Bone marrow (tissue), 2 donors: ENCODE measurements around the gene NOP10.
"Not testable (repeated sequence)": the region's sequence is repeated elsewhere in the genome, so short reads cannot be mapped to it uniquely, and the experiment has no call there.

Experiments used
- DNase-seq, 2 donors: peaks; one replicate each; lab custom pipeline; 2025; lab: John Stamatoyannopoulos, UW

The NOP10 gene

GRCh38 chr15:34358948-34359347 lies 16.0 kb upstream of the NOP10 start:
- no peak for DNase-seq

GRCh38 chr15:34358367-34358766 lies 15.4 kb upstream of the NOP10 start:
- DNase-seq = no peak

GRCh38 chr15:34357653-34358052 lies 14.7 kb upstream of the NOP10 start:
- DNase-seq = no peak

GRCh38 chr15:34355241-34355640 lies 12.3 kb upstream of the NOP10 start:
- no peak for DNase-seq

DNA sequence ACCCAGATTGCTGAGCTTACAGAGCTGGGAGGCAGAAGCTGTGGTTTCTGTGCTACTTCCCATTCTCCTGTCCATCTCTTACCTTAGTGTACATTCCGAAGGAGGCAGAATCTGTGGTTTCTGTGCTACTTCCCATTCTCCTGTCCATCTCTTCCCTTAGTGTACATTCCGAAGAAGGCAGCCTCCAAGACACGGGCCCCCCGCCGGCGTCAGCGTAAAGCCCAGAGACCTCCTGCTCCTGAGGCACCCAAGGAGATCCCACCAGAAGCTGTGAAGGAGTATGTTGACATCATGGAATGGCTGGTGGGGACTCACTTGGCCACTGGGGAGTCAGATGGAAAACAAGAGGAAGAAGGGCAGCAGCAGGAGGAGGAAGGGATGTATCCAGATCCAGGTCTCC lies 11.3 kb upstream of the NOP10 start:
- DNase-seq = no peak

DNA sequence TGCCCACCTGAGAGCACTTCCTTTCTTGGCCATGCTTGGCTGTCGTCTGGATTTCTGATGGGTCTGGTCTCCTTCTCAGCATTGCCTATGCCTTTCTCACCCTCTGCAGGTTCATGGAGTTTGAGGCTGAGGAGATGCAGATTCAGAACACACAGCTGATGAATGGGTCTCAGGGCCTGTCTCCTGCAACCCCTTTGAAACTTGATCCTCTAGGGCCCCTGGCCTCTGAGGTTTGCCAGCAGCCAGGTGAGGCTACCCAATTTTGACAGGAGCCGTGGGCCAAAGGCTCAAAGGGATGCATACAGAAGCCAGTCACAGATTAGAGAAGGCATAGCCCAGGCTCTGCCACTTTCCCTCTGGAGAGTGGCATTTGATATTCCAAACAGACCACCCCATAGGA lies 10.7 kb upstream of the NOP10 start:
- DNase-seq = no peak

- not testable (repeated sequence) for DNase-seq
Measured at GRCh38 chr15:34352996-34353395, 10.1 kb upstream of the NOP10 start.

GRCh38 chr15:34349769-34350168 lies 6.8 kb upstream of the NOP10 start:
- no peak for DNase-seq

- no peak for DNase-seq
Measured at GRCh38 chr15:34348735-34349300, 5.9 kb upstream of the NOP10 start.

- DNase-seq = no peak
Measured at GRCh38 chr15:34347951-34348638, 5.2 kb upstream of the NOP10 start.

- not testable (repeated sequence) for DNase-seq
Measured at GRCh38 chr15:34342213-34342736, 661 bp downstream of the NOP10 start.

DNA sequence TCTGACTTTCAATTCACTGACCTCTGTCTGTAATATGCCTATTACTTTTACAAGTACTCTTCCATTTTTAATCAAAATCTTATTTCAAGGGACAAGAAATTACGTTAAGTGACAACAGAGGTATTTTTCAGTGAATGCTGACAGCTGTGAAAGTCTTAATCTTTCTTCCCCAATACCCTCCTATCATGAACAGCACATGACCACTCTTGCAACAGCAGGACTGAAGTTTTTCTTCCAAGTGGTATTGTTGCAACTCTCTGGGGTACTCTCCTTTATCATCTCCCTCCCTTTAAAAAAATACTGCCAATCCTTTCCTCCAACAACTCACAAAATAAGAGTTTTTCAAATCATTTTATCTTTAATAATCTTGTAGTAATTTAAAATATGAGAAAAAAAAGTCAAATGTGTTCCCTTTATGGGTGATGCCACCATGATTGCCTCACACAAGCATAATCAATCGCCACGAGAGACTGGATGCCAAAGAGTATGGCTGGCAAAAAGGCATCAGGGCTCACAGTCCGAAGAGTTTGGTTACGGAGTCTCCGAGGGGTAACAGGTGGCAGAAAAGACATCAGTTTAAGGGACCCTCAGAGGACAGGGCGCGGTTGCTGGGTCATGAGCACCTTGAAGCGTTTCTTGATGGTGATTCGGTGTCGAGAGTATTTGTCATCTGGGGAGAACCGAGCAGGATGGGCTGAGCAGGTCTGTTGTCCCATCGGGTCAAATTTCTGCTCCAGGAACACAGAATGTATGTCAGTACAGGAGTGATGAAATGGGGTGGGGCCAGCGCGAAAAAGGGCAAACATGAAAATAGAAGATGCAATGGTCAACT lies 1.3 kb downstream of the NOP10 start:
- DNase-seq = no peak

DNA sequence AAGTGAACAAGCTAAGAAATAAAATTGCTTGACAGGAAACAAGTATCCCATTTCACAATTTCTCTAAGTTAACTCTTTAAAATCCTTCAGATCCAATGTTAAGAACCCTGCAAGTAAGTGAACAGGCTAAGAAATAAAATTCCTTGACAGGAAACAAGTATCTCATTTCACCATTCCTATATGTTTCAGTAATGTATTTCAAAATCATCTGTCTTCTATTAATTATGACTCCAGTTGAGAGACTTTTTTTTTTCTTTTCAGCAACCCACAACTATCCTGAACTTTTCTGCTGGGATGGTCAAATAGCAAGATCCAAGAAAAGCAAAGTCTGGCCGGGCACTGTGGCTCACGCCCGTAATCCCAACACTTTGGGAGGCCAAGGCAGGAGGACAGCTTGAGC lies 3.0 kb downstream of the NOP10 start:
- DNase-seq = no peak

- no peak for DNase-seq
Measured at GRCh38 chr15:34338347-34338746, 4.6 kb downstream of the NOP10 start.

GRCh38 chr15:34337557-34338306 lies 5.2 kb downstream of the NOP10 start, which contains the start of gene SLC12A6:
SLC12A6 (minus strand) TSS chr15:34337781; CDS start chr15:34336680, 1,101 bp downstream.
- peak; percentile 70 to 81 for DNase-seq

GRCh38 chr15:34336991-34337556 lies 5.9 kb downstream of the NOP10 start:
- DNase-seq = no peak

DNA sequence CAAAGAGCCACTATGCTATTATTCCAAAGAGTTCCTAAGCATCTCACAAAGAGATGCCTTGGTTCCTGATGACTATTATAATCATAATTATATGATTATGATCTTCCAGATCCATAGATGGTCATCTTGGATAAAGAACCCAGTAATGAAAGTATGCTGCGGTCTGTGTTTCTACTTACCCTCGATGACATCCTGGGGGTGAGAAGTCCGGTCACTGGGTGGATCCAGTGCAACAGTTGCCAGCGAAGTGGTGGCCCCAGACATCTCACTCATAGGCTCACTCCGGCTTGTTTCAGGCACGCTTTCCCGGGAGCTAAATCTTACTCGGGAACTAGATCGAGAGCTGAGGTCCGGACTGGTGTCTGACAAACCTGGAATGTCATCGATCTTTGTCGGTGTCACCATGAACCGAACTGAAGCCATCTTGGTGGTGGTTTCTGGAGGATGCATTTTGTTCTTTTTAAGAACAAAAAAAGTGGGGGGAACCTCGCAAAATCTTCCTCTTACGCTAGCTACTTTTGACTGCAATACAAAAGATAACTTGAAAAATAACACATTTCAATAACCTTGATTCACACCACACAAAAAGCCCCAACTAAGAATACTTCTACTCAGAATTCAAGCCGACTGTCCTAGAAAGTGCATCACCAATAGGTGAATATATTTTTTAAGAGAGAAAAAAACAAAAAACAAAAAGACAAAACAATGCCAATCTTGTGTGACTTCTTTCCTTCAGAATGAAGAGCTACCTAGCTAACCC lies 6.5 kb downstream of the NOP10 start:
- DNase-seq = no peak

DNA sequence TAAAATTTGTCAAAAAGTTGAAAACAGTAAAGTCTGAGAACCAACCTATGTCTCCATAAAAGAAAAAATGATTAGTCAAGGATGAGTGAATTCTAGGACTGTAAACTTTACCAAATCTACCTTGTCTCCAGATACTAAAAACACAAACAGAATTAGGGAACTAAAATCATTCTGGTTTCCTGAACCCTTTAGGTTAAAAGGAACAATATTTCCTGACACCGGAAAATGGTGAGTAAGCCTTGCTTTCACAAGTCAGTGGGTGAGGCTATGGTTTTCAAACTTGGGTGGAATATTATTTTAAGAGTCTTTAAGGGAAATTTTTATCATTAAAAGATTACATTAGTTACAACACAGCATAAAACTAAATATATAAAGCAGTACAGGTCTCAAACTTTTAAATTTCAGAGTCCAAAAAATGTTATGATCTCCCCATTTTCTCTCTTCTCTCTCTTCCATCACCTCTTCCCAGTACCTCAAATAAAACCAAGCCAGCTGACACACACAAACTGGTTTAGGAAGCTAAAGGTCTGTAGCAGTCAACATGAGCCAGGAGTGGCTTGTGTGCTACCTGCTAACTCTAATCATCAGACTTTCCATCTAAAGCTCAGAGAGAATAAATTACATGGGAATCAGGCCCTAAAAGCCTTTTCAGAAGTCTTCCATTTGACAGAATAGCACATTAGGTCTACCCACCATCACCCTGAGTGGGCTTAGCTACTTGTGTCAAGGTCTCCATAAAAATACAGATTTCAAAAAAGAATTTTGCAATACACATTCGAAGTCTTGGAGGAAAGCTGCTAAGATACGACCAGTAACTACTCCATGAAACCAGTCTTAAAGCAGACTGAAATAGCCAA lies 7.5 kb downstream of the NOP10 start:
- DNase-seq = peak in 1 of 2 donors; percentile 81

GRCh38 chr15:34334672-34335071 lies 8.3 kb downstream of the NOP10 start:
- DNase-seq = no peak

- no peak for DNase-seq
Measured at GRCh38 chr15:34332553-34333120, 10.3 kb downstream of the NOP10 start.
